ENCODE data around the gene TRAF1. TPM values are rescaled to one million over a fixed set of nuclear protein-coding genes. Genes with fewer than 3 reads are reported as not detected.

Gene TRAF1
- total RNA-seq, 4 donors from 2014 or later: 5.7 to 7.8 (median 6.6) TPM

DNA sequence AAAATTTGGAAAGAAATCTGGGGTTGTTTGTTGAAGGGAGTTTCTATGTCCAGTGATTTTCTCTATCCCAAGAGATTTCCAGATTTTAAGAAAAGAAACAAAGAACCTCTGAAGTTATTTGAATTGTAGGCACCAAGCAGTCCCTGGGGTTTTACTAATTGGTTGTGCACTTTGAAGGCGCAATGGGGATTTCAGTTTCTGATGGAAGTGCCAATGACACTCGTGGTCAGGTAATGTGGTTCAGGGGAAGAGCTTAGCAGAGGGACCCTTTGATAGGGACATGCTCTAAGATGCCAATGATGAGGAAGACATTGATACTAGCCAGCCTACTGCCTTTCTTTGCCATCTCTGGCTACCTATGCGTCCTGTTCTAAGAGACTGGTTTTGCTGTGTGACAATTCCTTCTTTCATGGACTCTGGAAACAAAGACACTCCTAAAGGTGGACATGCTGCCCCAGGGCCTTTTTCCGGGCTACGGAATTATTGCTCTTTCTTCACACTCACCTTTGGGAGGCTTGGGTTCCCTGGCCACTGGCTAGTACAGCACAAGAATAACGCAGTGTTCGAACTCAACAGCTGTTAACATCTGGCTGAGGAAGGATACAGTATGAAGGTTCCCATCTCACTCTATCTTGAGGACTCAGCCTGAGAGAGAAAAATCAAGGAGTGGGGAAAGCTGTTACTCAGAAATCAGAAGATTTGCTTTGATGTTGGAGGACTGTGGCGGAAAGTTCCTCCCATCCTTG lies 6.9 kb upstream of the TRAF1 start:
- TF ChIP-seq, protein P1, sequence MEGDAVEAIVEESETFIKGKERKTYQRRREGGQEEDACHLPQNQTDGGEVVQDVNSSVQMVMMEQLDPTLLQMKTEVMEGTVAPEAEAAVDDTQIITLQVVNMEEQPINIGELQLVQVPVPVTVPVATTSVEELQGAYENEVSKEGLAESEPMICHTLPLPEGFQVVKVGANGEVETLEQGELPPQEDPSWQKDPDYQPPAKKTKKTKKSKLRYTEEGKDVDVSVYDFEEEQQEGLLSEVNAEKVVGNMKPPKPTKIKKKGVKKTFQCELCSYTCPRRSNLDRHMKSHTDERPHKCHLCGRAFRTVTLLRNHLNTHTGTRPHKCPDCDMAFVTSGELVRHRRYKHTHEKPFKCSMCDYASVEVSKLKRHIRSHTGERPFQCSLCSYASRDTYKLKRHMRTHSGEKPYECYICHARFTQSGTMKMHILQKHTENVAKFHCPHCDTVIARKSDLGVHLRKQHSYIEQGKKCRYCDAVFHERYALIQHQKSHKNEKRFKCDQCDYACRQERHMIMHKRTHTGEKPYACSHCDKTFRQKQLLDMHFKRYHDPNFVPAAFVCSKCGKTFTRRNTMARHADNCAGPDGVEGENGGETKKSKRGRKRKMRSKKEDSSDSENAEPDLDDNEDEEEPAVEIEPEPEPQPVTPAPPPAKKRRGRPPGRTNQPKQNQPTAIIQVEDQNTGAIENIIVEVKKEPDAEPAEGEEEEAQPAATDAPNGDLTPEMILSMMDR (IDR thresholded peaks at IDR 0.05): no peak
- no peak for TF ChIP-seq POLR2A (IDR thresholded peaks at IDR 0.05)
- Histone ChIP-seq H3K27ac (peak overlapping the region in 1 of 3 donors; percentile 91), H3K4me3 (replicated peaks in 1 of 3) (no peak overlapping the region), H3K9me3 (no peaks in the 10 kb centered on the region), H3K4me1 (peaks cover 43 to 68% of the 10 kb centered on the region in 2 donors), H3K36me3 (no peaks in the 10 kb centered on the region), H3K27me3 (no peaks in the 10 kb centered on the region)
- no peak for DNase-seq
- WGBS, 2 donors: 89 to 95% methylated on average over 8 of the region's 8 CpGs
- intact Hi-C loops (cut with DNase I): no loop called here

DNA sequence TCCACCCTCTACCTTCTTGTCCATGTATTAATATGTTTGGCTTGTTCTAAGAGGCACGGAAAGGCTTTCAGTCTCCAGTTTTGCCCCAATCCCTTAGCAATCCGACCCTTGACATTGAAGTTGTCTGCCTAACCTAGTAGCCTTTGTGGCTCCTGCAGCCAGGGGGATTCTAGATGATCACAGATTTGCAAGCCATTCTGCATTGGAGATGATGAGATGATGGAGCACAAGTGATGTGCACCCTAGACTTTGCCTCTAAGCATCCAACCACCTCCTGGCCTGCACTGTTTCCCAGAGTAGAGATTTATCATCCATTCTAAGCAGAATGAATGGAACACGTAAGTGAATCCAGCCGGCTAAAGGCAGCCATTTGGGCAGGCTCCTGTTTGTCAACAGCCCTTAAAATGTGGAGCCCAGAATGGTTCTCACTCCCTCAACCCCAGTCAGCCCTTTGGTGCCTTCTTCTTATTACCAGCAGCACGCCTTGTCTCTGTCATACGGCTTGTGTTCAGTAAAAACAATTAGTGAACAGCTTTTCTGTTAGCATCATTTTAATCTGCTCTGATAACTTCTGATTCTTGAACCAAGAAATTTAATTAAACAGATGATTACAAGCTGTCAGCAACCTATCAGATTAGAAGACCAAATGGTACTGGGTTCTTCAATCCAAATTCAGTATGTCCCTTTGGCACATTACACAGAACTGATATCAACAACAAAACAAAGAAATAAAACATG lies 5.7 kb upstream of the TRAF1 start:
- H3K4me1 ChIP-seq: peaks cover 40 to 62% of the 10 kb centered on the region in 2 donors
- no peaks in the 10 kb centered on the region for H3K27me3 ChIP-seq
- H3K4me3 ChIP-seq (replicated peaks in 1 of 3): no peak overlapping the region
- peak overlapping the region; percentile 65 to 90 (median 78) for H3K27ac ChIP-seq
- intact Hi-C loops (cut with DNase I): no loop called here
- TF ChIP-seq POLR2A (IDR thresholded peaks at IDR 0.05): no peak
- WGBS, 2 donors: 85 to 86% methylated on average over 6 of the region's 6 CpGs
- no peaks in the 10 kb centered on the region for H3K36me3 ChIP-seq
- DNase-seq: no peak
- no peaks in the 10 kb centered on the region for H3K9me3 ChIP-seq

DNA sequence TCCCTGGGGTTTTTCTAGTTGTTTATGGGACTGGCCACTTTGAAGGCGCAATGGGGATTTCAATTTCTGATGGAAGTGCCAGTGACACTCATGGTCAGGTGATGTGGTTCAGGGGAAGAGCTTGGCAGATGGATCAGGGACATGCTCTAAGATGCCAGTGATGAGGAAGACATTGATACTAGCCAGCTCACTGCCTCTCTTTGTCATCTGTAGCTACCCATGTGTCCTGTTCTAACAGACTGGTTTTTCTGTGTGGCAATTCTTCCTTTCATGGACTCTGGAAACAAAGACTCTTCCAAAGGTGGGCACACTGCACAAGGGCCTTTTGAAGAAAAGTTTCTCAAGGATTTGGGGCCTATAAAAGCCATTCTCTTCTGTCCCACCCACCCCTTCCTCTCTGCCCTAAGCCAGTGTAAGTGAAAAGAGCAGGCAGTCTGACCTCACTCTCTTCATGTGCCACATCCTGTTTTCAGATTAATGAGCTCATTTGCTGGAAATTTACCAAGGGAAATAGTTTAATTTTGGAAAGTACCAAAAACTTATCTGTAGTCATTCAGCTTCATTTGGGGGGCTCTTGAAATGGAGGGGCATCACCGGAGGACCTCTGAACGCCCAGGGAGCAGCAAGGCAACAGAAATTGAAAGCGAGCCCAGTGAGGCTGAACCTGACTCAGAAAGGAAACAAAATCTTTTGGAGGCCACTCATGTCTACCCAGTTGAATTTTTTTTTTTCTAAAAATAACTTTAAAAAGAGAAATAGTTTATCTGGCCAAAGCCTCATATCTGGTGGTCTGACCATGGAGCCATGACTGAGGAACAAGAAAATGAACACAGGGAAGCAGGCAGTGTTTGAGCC lies 4.9 kb upstream of the TRAF1 start:
- DNase-seq: peak; percentile 39 to 52
- H3K4me3 ChIP-seq (replicated peaks in 1 of 3): no peak overlapping the region
- TF ChIP-seq POLR2A (IDR thresholded peaks at IDR 0.05): no peak
- TF ChIP-seq, protein P1 (IDR thresholded peaks at IDR 0.05): no peak
- intact Hi-C loops (cut with DNase I): no loop called here
- no peaks in the 10 kb centered on the region for H3K9me3 ChIP-seq
- peaks cover 36 to 54% of the 10 kb centered on the region in 2 donors for H3K4me1 ChIP-seq
- WGBS, 2 donors: 39 to 57% methylated on average over 4 of the region's 4 CpGs
- H3K27me3 ChIP-seq: no peaks in the 10 kb centered on the region
- H3K36me3 ChIP-seq: no peaks in the 10 kb centered on the region
- peak overlapping the region; percentile 65 to 90 (median 78) for H3K27ac ChIP-seq

DNA sequence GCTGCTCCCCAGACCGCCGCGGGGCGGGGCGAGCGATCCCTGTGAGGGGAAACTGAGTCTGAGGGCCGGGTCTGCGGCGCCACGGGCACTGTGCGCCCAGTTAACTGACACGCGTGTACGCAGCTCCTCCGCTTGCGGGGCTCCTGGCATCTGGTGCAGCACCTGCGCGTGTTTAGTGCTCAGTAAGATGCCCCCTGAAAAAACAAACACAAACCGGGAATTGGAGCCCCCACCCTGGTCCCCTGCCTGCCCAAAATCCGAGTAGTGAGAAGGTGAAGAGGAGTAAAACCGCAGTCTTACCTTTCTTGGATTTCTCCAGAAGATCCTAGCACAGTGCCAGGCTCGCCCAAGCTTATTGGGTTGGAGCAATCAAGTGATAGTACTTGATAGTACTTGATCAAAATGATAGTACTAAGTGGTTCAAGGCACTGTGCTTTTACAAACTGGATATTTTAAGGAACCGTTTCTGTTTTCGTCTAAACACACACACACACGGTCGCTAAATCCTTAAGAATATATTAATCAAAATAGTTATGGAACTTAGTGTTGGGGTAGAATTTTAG lies 2.7 kb upstream of the TRAF1 start:
- intact Hi-C loops (cut with DNase I): loop anchor here (5.0 kb wide), 1 partner anchor 57 kb away; no protein-coding TSS in a partner anchor
- WGBS, 2 donors: 27 to 28% methylated on average over 17 to 20 of the region's 26 CpGs

More for the DNA sequence above, 2.7 kb upstream of the TRAF1 start:
- peaks cover 15 to 33% of the 10 kb centered on the region in 2 donors for H3K4me1 ChIP-seq
- no peaks in the 10 kb centered on the region for H3K27me3 ChIP-seq
- peak overlapping the region; percentile 62 to 85 (median 78) for H3K4me3 ChIP-seq (replicated peaks in 1 of 3)
- H3K9me3 ChIP-seq: no peaks in the 10 kb centered on the region
- no peak for TF ChIP-seq POLR2A (IDR thresholded peaks at IDR 0.05)
- TF ChIP-seq, protein P1 (IDR thresholded peaks at IDR 0.05): peak in 3 of 6 experiments; percentile 1 to 37 (median 13)
- H3K27ac ChIP-seq: peak overlapping the region; percentile 85 to 91 (median 89)
- H3K36me3 ChIP-seq: no peaks in the 10 kb centered on the region
- peak; percentile 19 to 27 for DNase-seq
